HepG2 (cell line): ENCODE measurements around the gene APOL5. TPM values are rescaled to one million over a fixed set of nuclear protein-coding genes. Genes with fewer than 3 reads are reported as not detected.

Experiments
- ATAC-seq: fragments of 200-7000 bp; cut with Tn5 transposase; 3 replicates; pipeline ENCODE4 v1.9.1; 2020; ENCODE audit warnings: mild to moderate bottlenecking, moderate library complexity
- BruUV-seq: library from RNA; stranded (reverse); fragments of 400-500 nt; replicated peaks from 2 replicates; lab custom pipeline; 2021; lab: Mats Ljungman, UMichigan
- CTCF ChIA-PET: fragments of 300-600 bp; formaldehyde crosslinking; extraction: SDS; loops from one replicate; lab custom pipeline; 2021; ENCODE audit warnings: low total read pairs, inconsistent platforms, low intra/inter-chr PET ratio; lab: Yijun Ruan, JAX
- POLR2A ChIA-PET: fragments of 350-600 bp; sonication (Branson Sonifier 250); formaldehyde crosslinking; loops from one replicate; lab custom pipeline; 2020; ENCODE audit warnings: antibody characterized with exemption, inconsistent platforms; lab: Yijun Ruan, JAX
- DNase-seq: peaks from one replicate; pipeline ENCODE4 v3.0.0-alpha.2; 2015; ENCODE audit warnings: low spot score
- FAIRE-seq: peaks from 3 replicates; lab custom pipeline; 2011; peaks lifted over from hg19 to GRCh38; lab: Jason Lieb, UNC
- H2AFZ ChIP-seq: one replicate; pipeline ENCODE4 v1.6.1; 2011; ENCODE audit warnings: low read length, inconsistent platforms
- H3K27ac ChIP-seq: fragments of 300-600 bp; 3 replicates; pipeline ENCODE4 v1.8.0; 2011; ENCODE audit warnings: mixed run types, mild to moderate bottlenecking, mixed read lengths, low read length, inconsistent platforms; ENCODE audit not compliant: insufficient read depth; ENCODE audit errors: extremely low read length
- H3K27me3 ChIP-seq, 2 experiments: fragments of 200-600 bp in 1 of 2; 2 replicates in 1 of 2; 3 replicates in 1 of 2; pipeline versions ENCODE4 v1.6.0 to v1.8.0; 2011; ENCODE audit warnings: low read length in 2 of 2, mild to moderate bottlenecking in 2 of 2, moderate library complexity in 2 of 2, inconsistent platforms in 1 of 2; ENCODE audit not compliant: insufficient read depth in 2 of 2, control insufficient read depth in 1 of 2
- H3K36me3 ChIP-seq, 2 experiments: fragments of 200-600 bp in 1 of 2; replicated peaks in 1 of 2; 2 replicates in 1 of 2; 3 replicates in 1 of 2; pipeline versions ENCODE4 v1.5.1 to v1.8.0; 2011; ENCODE audit warnings: low read length in 2 of 2, inconsistent platforms in 1 of 2; ENCODE audit not compliant: insufficient read depth in 2 of 2, control insufficient read depth in 1 of 2
- H3K4me1 ChIP-seq: 2 replicates; pipeline ENCODE4 v1.5.1; 2012; ENCODE audit warnings: low read length, inconsistent platforms; ENCODE audit not compliant: insufficient read depth
- H3K4me2 ChIP-seq: 2 replicates; pipeline ENCODE4 v1.6.0; 2011; ENCODE audit warnings: low read depth, low read length, inconsistent platforms
- H3K4me3 ChIP-seq, 3 experiments: fragments of 200-600 bp in 1 of 3; sonication (generic), shearing (Covaris generic) in 1 of 3; replicated peaks in 1 of 3; 2 replicates each; pipeline ENCODE4 v1.5.1; 2011 to 2016; ENCODE audit warnings: low read length in 3 of 3, inconsistent platforms in 2 of 3, low read depth in 2 of 3, mild to moderate bottlenecking in 2 of 3, control low read depth in 1 of 3, mixed read lengths in 1 of 3; ENCODE audit not compliant: insufficient read depth in 1 of 3
- H3K79me2 ChIP-seq: one replicate; pipeline ENCODE4 v1.6.1; 2011; ENCODE audit warnings: low read length, inconsistent platforms; ENCODE audit not compliant: insufficient read depth
- H3K9ac ChIP-seq: 2 replicates; pipeline ENCODE4 v1.6.0; 2011; ENCODE audit warnings: mild to moderate bottlenecking, low read depth, low read length, inconsistent platforms; ENCODE audit not compliant: insufficient read depth
- H3K9me3 ChIP-seq: 2 replicates; pipeline ENCODE4 v1.5.1; 2012; ENCODE audit warnings: mild to moderate bottlenecking, low read length
- H4K20me1 ChIP-seq: 2 replicates; pipeline ENCODE4 v1.6.0; 2011; ENCODE audit warnings: inconsistent platforms, mild to moderate bottlenecking, low read length, moderate library complexity; ENCODE audit not compliant: insufficient read depth
- MBNL3 ChIP-seq: fragments of 250-450 bp; sonication (Bioruptor Pico); conservative IDR thresholded peaks from 2 replicates; pipeline ENCODE4 v1.8.0; 2022; ENCODE audit warnings: mild to moderate bottlenecking, inconsistent platforms
- MLXIP ChIP-seq: sonication (generic); formaldehyde crosslinking; IDR thresholded peaks from 2 replicates; pipeline ENCODE4 v1.9.0; 2021; ENCODE audit warnings: missing genetic modification reagents, borderline replicate concordance
- SMARCE1 ChIP-seq: fragments of 450-650 bp; IDR thresholded peaks from 2 replicates; pipeline ENCODE4 v1.6.1; 2017; ENCODE audit warnings: borderline replicate concordance
- U2AF2 ChIP-seq: fragments of 200-400 bp; formaldehyde crosslinking; IDR thresholded peaks from 2 replicates; pipeline ENCODE4 v1.6.1; 2017; ENCODE audit warnings: low read depth, mild to moderate bottlenecking, low read length
- ZNF235 ChIP-seq: sonication (generic); formaldehyde crosslinking; IDR thresholded peaks from 2 replicates; pipeline ENCODE4 v1.8.1; 2023; ENCODE audit warnings: mild to moderate bottlenecking, missing genetic modification reagents, borderline replicate concordance
- ZNF781 ChIP-seq: sonication (generic); formaldehyde crosslinking; IDR thresholded peaks from 2 replicates; pipeline ENCODE4 v1.5.1; 2020; ENCODE audit warnings: borderline replicate concordance, mild to moderate bottlenecking, missing genetic modification reagents; ENCODE audit errors: not compliant biosample characterization
- WGBS: methylation state at CpG from one replicate; pipeline ENCODE4 v1.1.6; 2017; ENCODE audit warnings: low lambda C conversion rate; 5-methylcytosine and 5-hydroxymethylcytosine counted together
- in situ Hi-C: cut with HindIII; loops from 2 replicates; pipeline ENCODE4 v1.10.0; 2017; ENCODE audit warnings: low pct_unique_long_range_greater_than_20kb; ENCODE audit not compliant: extremely low pct_ligation_motif_present
- intact Hi-C: fragments of 100-400 bp; cut with micrococcal nuclease; formaldehyde crosslinking; loops from one replicate; pipeline ENCODE4 v1.10.0; 2022; ENCODE audit not compliant: unreplicated experiment
- polyA plus RNA-seq, 8 experiments: library from polyadenylated mRNA; depleted of rRNA in 3 of 8; stranded (reverse) in 7 of 8; unstranded in 1 of 8; fragments of >200 nt; fragmentation: Illumina TruSeq in 4 of 8; extraction: Trizol in 4 of 8; gene quantifications; 2 replicates each; pipeline versions ENCODE4 v1.2.1 to v1.2.3, GENCODE V29; 2011 to 2016; ENCODE audit warnings: low read depth in 4 of 8, missing spikeins in 1 of 8, mixed read lengths in 1 of 8; ENCODE audit not compliant: insufficient read depth in 1 of 8
- total RNA-seq, 5 experiments: library from RNA; depleted of rRNA; stranded (reverse); fragments of >200 nt; fragmentation: Illumina TruSeq; extraction: Trizol; gene quantifications; 2 replicates each; pipeline ENCODE4 v1.2.3, GENCODE V29; 2016; ENCODE audit warnings: low read depth in 1 of 5
- TF ChIP-seq, protein P1 (sequence below): sonication (generic); formaldehyde crosslinking; IDR thresholded peaks from 2 replicates; pipeline ENCODE4 v1.8.0; 2022; ENCODE audit warnings: missing genetic modification reagents, mild to moderate bottlenecking, inconsistent platforms, borderline replicate concordance
- TF ChIP-seq, protein P2 (sequence below), 2 experiments: sonication (generic) in 1 of 2; formaldehyde crosslinking in 1 of 2; IDR thresholded peaks; 2 replicates each; pipeline versions ENCODE4 v1.5.1 to v1.6.1; 2011 to 2020; ENCODE audit warnings: borderline replicate concordance in 1 of 2, low read depth in 1 of 2, low read length in 1 of 2, mild to moderate bottlenecking in 1 of 2, missing genetic modification reagents in 1 of 2, moderate library complexity in 1 of 2
- TF ChIP-seq, protein P3 (sequence below), 2 experiments: sonication (generic) in 1 of 2; formaldehyde crosslinking in 1 of 2; IDR thresholded peaks; 2 replicates each; pipeline versions ENCODE4 v1.6.1 to v1.9.0; 2014 to 2022; ENCODE audit warnings: antibody characterized with exemption in 1 of 2, borderline replicate concordance in 1 of 2, inconsistent platforms in 1 of 2, low read depth in 1 of 2, missing genetic modification reagents in 1 of 2

APOL5 gene
- total and polyA plus RNA-seq, 2 of the 13 experiments (the other 11 are each of a cell fraction or from before 2014, with no cell fraction given): not detected

GRCh38 chr22:35708453-35708852 is 9.2 kb upstream of the APOL5 start:
- no peaks in the 10 kb centered on the region for H4K20me1 ChIP-seq
- H3K27me3 ChIP-seq: peaks cover 0 to 2% of the 10 kb centered on the region in 2 experiments; a peak in 1 of 5 replicates
- H3K27ac ChIP-seq: no peak overlapping the region
- POLR2A ChIA-PET: no interaction called here
- H3K9me3 ChIP-seq: no peaks in the 10 kb centered on the region; the same call in 1 of the 2 replicates
- H3K36me3 ChIP-seq: no peaks in the 10 kb centered on the region
- in situ Hi-C loops: no loop called here
- 15% methylated on average over 7 of the region's 7 CpGs for WGBS
- H3K4me2 ChIP-seq: no peak overlapping the region; the same call in 1 of the 2 replicates
- DNase-seq (no peak), ATAC-seq (no peak), FAIRE-seq (no peak)
- no peaks in the 10 kb centered on the region for H3K79me2 ChIP-seq
- no peak overlapping the region for H3K9ac ChIP-seq
- H2AFZ ChIP-seq: no peak overlapping the region
- BruUV-seq: no TSS peak
- H3K4me3 ChIP-seq: no peak overlapping the region
- intact Hi-C loops: no loop called here
- CTCF ChIA-PET: no interaction called here
- peaks cover 29% of the 10 kb centered on the region for H3K4me1 ChIP-seq
- TF ChIP-seq ZNF235 (CRISPR knock-in tag) (no peak), SMARCE1 (no peak), MLXIP (no peak), MBNL3 (no peak), ZNF781 (CRISPR knock-in tag) (no peak), U2AF2 (no peak)
- TF ChIP-seq, protein P1, sequence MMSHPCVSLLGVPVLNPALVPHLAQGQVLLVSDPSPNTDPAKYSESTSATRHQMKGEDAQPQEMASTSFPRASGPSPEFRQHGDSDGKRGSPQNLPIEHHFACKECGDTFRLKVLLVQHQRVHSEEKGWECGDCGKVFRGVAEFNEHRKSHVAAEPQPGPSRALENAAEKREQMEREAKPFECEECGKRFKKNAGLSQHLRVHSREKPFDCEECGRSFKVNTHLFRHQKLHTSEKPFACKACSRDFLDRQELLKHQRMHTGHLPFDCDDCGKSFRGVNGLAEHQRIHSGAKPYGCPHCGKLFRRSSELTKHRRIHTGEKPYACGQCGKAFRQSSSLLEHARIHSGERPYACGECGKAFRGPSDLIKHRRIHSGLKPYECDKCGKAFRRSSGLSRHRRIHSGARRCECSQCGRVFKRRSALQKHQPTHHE (CRISPR knock-in tag): no peak
- TF ChIP-seq, protein P2, sequence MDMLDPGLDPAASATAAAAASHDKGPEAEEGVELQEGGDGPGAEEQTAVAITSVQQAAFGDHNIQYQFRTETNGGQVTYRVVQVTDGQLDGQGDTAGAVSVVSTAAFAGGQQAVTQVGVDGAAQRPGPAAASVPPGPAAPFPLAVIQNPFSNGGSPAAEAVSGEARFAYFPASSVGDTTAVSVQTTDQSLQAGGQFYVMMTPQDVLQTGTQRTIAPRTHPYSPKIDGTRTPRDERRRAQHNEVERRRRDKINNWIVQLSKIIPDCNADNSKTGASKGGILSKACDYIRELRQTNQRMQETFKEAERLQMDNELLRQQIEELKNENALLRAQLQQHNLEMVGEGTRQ (IDR thresholded peaks at IDR 0.05; ENCODE audit: low read depth, low read length): no peak
- TF ChIP-seq, protein P2 (CRISPR knock-in tag; IDR thresholded peaks at IDR 0.05; ENCODE audit: borderline replicate concordance): no peak
- TF ChIP-seq, protein P3, sequence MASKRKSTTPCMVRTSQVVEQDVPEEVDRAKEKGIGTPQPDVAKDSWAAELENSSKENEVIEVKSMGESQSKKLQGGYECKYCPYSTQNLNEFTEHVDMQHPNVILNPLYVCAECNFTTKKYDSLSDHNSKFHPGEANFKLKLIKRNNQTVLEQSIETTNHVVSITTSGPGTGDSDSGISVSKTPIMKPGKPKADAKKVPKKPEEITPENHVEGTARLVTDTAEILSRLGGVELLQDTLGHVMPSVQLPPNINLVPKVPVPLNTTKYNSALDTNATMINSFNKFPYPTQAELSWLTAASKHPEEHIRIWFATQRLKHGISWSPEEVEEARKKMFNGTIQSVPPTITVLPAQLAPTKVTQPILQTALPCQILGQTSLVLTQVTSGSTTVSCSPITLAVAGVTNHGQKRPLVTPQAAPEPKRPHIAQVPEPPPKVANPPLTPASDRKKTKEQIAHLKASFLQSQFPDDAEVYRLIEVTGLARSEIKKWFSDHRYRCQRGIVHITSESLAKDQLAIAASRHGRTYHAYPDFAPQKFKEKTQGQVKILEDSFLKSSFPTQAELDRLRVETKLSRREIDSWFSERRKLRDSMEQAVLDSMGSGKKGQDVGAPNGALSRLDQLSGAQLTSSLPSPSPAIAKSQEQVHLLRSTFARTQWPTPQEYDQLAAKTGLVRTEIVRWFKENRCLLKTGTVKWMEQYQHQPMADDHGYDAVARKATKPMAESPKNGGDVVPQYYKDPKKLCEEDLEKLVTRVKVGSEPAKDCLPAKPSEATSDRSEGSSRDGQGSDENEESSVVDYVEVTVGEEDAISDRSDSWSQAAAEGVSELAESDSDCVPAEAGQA (IDR thresholded peaks at IDR 0.05; ENCODE audit: low read depth): no peak
- TF ChIP-seq, protein P3 (CRISPR knock-in tag; IDR thresholded peaks at IDR 0.05; ENCODE audit: borderline replicate concordance): no peak
